H1 (cell line): ENCODE measurements around the gene HIVEP3. TPM values are rescaled to one million over a fixed set of nuclear protein-coding genes. Genes with fewer than 3 reads are reported as not detected.

Source experiments
- CBX5 ChIP-seq: fragments of 300-800, 300-1000 bp; sonication (generic); IDR thresholded peaks from 2 replicates; pipeline ENCODE4 v1.7.1; 2016; ENCODE audit warnings: antibody characterized with exemption, low read length, low read depth
- EP300 ChIP-seq, 2 experiments: IDR thresholded peaks; 1 replicate in 1 of 2; 2 replicates in 1 of 2; pipeline ENCODE4 v1.6.1; 2011 to 2012; ENCODE audit warnings: low read depth in 2 of 2, low read length in 2 of 2, mild to moderate bottlenecking in 2 of 2, borderline replicate concordance in 1 of 2, inconsistent platforms in 1 of 2, moderate library complexity in 1 of 2
- GABPA ChIP-seq: IDR thresholded peaks from 2 replicates; pipeline ENCODE4 v1.6.1; 2011; ENCODE audit warnings: mild to moderate bottlenecking, low read length, moderate library complexity, borderline replicate concordance; ENCODE audit not compliant: insufficient read depth
- POLR2A ChIP-seq, 2 experiments: IDR thresholded peaks; 1 replicate in 1 of 2; 2 replicates in 1 of 2; pipeline ENCODE4 v1.6.1; 2011; ENCODE audit warnings: low read depth in 2 of 2, low read length in 2 of 2, mild to moderate bottlenecking in 2 of 2; ENCODE audit errors: control extremely low read depth in 1 of 2
- RBBP5 ChIP-seq: IDR thresholded peaks from 2 replicates; pipeline ENCODE4 v1.7.1; 2012; ENCODE audit warnings: low read depth, mild to moderate bottlenecking, inconsistent platforms, low read length, moderate library complexity, borderline replicate concordance
- RNF2 ChIP-seq: fragments of 200-900, 300-1000 bp; sonication (generic); IDR thresholded peaks from 2 replicates; pipeline ENCODE4 v1.7.1; 2016; ENCODE audit warnings: borderline replicate concordance, low read depth, mild to moderate bottlenecking, antibody characterized with exemption, low read length; ENCODE audit not compliant: poor library complexity, severe bottlenecking; ENCODE audit errors: missing control alignments
- RXRA ChIP-seq: IDR thresholded peaks from 2 replicates; pipeline ENCODE4 v1.6.1; 2011; ENCODE audit warnings: low read depth, mild to moderate bottlenecking, low read length, moderate library complexity; ENCODE audit not compliant: insufficient read depth
- SIX5 ChIP-seq: IDR thresholded peaks from 2 replicates; pipeline ENCODE4 v1.6.1; 2011; ENCODE audit warnings: mild to moderate bottlenecking, low read depth, low read length
- polyA plus RNA-seq, 7 experiments: library from polyadenylated mRNA; depleted of rRNA in 3 of 7; stranded (reverse) in 5 of 7; unstranded in 2 of 7; fragments of >200 nt in 5 of 7; fragments of 200-250 nt in 2 of 7; gene quantifications; 1 replicate in 5 of 7; 2 replicates in 1 of 7; 4 replicates in 1 of 7; pipeline versions ENCODE4 v1.2.1 to v1.2.3, GENCODE V29; 2011 to 2013; ENCODE audit warnings: missing spikeins in 2 of 7, mixed read lengths in 2 of 7
- total RNA-seq: library from RNA; stranded (reverse); fragmentation: NEBNext Ultra II Directional; extraction: Animal tissue kit (Norgen Biotek cat#: 25700); gene quantifications from 2 replicates; pipeline ENCODE4 v1.2.1, GENCODE V29; 2021
- TF ChIP-seq, protein P1 (sequence below): fragments of 300-600 bp; sonication (generic); IDR thresholded peaks from 2 replicates; pipeline ENCODE4 v1.7.1; 2012; ENCODE audit warnings: low read length, moderate library complexity, mild to moderate bottlenecking, inconsistent platforms; ENCODE audit not compliant: insufficient replicate concordance

HIVEP3 gene
- total and polyA plus RNA-seq, 2 of the 8 experiments (the other 6 are each of a cell fraction or from before 2014, with no cell fraction given): 0.24 to 0.69 TPM

GRCh38 chr1:41638086-41639024 is 280.4 kb downstream of the HIVEP3 start (continued):
- TF ChIP-seq, protein P1, sequence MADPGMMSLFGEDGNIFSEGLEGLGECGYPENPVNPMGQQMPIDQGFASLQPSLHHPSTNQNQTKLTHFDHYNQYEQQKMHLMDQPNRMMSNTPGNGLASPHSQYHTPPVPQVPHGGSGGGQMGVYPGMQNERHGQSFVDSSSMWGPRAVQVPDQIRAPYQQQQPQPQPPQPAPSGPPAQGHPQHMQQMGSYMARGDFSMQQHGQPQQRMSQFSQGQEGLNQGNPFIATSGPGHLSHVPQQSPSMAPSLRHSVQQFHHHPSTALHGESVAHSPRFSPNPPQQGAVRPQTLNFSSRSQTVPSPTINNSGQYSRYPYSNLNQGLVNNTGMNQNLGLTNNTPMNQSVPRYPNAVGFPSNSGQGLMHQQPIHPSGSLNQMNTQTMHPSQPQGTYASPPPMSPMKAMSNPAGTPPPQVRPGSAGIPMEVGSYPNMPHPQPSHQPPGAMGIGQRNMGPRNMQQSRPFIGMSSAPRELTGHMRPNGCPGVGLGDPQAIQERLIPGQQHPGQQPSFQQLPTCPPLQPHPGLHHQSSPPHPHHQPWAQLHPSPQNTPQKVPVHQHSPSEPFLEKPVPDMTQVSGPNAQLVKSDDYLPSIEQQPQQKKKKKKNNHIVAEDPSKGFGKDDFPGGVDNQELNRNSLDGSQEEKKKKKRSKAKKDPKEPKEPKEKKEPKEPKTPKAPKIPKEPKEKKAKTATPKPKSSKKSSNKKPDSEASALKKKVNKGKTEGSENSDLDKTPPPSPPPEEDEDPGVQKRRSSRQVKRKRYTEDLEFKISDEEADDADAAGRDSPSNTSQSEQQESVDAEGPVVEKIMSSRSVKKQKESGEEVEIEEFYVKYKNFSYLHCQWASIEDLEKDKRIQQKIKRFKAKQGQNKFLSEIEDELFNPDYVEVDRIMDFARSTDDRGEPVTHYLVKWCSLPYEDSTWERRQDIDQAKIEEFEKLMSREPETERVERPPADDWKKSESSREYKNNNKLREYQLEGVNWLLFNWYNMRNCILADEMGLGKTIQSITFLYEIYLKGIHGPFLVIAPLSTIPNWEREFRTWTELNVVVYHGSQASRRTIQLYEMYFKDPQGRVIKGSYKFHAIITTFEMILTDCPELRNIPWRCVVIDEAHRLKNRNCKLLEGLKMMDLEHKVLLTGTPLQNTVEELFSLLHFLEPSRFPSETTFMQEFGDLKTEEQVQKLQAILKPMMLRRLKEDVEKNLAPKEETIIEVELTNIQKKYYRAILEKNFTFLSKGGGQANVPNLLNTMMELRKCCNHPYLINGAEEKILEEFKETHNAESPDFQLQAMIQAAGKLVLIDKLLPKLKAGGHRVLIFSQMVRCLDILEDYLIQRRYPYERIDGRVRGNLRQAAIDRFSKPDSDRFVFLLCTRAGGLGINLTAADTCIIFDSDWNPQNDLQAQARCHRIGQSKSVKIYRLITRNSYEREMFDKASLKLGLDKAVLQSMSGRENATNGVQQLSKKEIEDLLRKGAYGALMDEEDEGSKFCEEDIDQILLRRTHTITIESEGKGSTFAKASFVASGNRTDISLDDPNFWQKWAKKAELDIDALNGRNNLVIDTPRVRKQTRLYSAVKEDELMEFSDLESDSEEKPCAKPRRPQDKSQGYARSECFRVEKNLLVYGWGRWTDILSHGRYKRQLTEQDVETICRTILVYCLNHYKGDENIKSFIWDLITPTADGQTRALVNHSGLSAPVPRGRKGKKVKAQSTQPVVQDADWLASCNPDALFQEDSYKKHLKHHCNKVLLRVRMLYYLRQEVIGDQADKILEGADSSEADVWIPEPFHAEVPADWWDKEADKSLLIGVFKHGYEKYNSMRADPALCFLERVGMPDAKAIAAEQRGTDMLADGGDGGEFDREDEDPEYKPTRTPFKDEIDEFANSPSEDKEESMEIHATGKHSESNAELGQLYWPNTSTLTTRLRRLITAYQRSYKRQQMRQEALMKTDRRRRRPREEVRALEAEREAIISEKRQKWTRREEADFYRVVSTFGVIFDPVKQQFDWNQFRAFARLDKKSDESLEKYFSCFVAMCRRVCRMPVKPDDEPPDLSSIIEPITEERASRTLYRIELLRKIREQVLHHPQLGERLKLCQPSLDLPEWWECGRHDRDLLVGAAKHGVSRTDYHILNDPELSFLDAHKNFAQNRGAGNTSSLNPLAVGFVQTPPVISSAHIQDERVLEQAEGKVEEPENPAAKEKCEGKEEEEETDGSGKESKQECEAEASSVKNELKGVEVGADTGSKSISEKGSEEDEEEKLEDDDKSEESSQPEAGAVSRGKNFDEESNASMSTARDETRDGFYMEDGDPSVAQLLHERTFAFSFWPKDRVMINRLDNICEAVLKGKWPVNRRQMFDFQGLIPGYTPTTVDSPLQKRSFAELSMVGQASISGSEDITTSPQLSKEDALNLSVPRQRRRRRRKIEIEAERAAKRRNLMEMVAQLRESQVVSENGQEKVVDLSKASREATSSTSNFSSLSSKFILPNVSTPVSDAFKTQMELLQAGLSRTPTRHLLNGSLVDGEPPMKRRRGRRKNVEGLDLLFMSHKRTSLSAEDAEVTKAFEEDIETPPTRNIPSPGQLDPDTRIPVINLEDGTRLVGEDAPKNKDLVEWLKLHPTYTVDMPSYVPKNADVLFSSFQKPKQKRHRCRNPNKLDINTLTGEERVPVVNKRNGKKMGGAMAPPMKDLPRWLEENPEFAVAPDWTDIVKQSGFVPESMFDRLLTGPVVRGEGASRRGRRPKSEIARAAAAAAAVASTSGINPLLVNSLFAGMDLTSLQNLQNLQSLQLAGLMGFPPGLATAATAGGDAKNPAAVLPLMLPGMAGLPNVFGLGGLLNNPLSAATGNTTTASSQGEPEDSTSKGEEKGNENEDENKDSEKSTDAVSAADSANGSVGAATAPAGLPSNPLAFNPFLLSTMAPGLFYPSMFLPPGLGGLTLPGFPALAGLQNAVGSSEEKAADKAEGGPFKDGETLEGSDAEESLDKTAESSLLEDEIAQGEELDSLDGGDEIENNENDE: no peak
- TF ChIP-seq EP300 (IDR thresholded peaks at IDR 0.05; ENCODE audit: borderline replicate concordance in 1 of 2, low read depth in 2 of 2, low read length in 2 of 2) (no peak), RNF2 (no peak), RXRA (no peak), RBBP5 (no peak), CBX5 (no peak), GABPA (no peak), SIX5 (no peak), POLR2A (IDR thresholded peaks at IDR 0.05; ENCODE audit: control extremely low read depth in 1 of 2, low read depth in 2 of 2, low read length in 2 of 2) (no peak)
